H7 (cell line): ENCODE data around the gene NEK8. TPM values are rescaled to one million over a fixed set of nuclear protein-coding genes. Genes with fewer than 3 reads are reported as not detected.
A peak's percentile ranks its signal among the peaks of the same experiment; 100 is the strongest.
"Not testable (repeated sequence)": the region's sequence is repeated elsewhere in the genome, so short reads cannot be mapped to it uniquely, and the experiment has no call there.

Experiments
- DNase-seq: peaks from one replicate; pipeline ENCODE4 v3.0.0; 2012
- H3K27me3 ChIP-seq: 2 replicates; pipeline ENCODE4 v1.6.0; 2011; ENCODE audit warnings: mild to moderate bottlenecking, low read length; ENCODE audit not compliant: control insufficient read depth, insufficient read depth
- H3K36me3 ChIP-seq: replicated peaks from 2 replicates; pipeline ENCODE4 v1.5.1; 2011; ENCODE audit warnings: low read length; ENCODE audit not compliant: control insufficient read depth, insufficient read depth
- H3K4me3 ChIP-seq: 2 replicates; pipeline ENCODE4 v1.5.1; 2011; ENCODE audit warnings: low read depth, mild to moderate bottlenecking, control low read depth, low read length, moderate library complexity; ENCODE audit not compliant: insufficient read depth
- total RNA-seq: library from RNA; depleted of rRNA; stranded (reverse); fragments of >200 nt; shearing (Covaris generic); gene quantifications from 2 replicates; pipeline ENCODE4 v1.2.3, GENCODE V29; 2014

Gene NEK8
- total RNA-seq, 1 experiment from 2014 or later = 10.9 TPM

GRCh38 chr17:28751600-28752366, 23.2 kb downstream of the NEK8 start:
- H3K27me3 ChIP-seq = no peaks in the 10 kb centered on the region
- no peak for DNase-seq
- H3K36me3 ChIP-seq = peaks cover 35% of the 10 kb centered on the region
- H3K4me3 ChIP-seq = no peak overlapping the region

- no peaks in the 10 kb centered on the region for H3K27me3 ChIP-seq
These were observed 26.9 kb downstream of the NEK8 start for GRCh38 chr17:28755486-28755885.

GRCh38 chr17:28756049-28756804, 27.6 kb downstream of the NEK8 start:
- Histone ChIP-seq H3K36me3 (peaks cover 22% of the 10 kb centered on the region), H3K4me3 (no peak overlapping the region), H3K27me3 (no peaks in the 10 kb centered on the region)
- DNase-seq = no peak

More at GRCh38 chr17:28755486-28755885, 26.9 kb downstream of the NEK8 start:
- Histone ChIP-seq H3K4me3 (no peak overlapping the region), H3K36me3 (peaks cover 28% of the 10 kb centered on the region)
- no peak for DNase-seq

- no peak overlapping the region for H3K4me3 ChIP-seq
- peaks cover 22% of the 10 kb centered on the region for H3K36me3 ChIP-seq
- no peaks in the 10 kb centered on the region for H3K27me3 ChIP-seq
- DNase-seq = no peak
These were observed 30.0 kb downstream of the NEK8 start for GRCh38 chr17:28758411-28759121.

GRCh38 chr17:28759256-28759865, 30.8 kb downstream of the NEK8 start:
- Histone ChIP-seq H3K27me3 (no peaks in the 10 kb centered on the region), H3K36me3 (peaks cover 22% of the 10 kb centered on the region), H3K4me3 (no peak overlapping the region)
- DNase-seq = no peak

- H3K4me3 ChIP-seq = no peak overlapping the region
- peaks cover 23% of the 10 kb centered on the region for H3K36me3 ChIP-seq
- peak; percentile 79 for DNase-seq
- H3K27me3 ChIP-seq = no peaks in the 10 kb centered on the region
These were observed 32.3 kb downstream of the NEK8 start for GRCh38 chr17:28760601-28761562.

GRCh38 chr17:28763137-28763799, 34.7 kb downstream of the NEK8 start:
- Histone ChIP-seq H3K27me3 (no peaks in the 10 kb centered on the region), H3K36me3 (peaks cover 23% of the 10 kb centered on the region), H3K4me3 (no peak overlapping the region)
- DNase-seq = no peak

- H3K36me3 ChIP-seq = peaks cover 17% of the 10 kb centered on the region
- H3K27me3 ChIP-seq = no peaks in the 10 kb centered on the region
- peak; percentile 71 for DNase-seq
- H3K4me3 ChIP-seq = no peak overlapping the region
These were observed 35.2 kb downstream of the NEK8 start for GRCh38 chr17:28763804-28764266.

- no peaks in the 10 kb centered on the region for H3K27me3 ChIP-seq
- H3K4me3 ChIP-seq = no peak overlapping the region
- peaks cover 7% of the 10 kb centered on the region for H3K36me3 ChIP-seq
- DNase-seq = no peak
These were observed 36.5 kb downstream of the NEK8 start for GRCh38 chr17:28765038-28765437.

GRCh38 chr17:28773736-28774135, 45.1 kb downstream of the NEK8 start:
- no peaks in the 10 kb centered on the region for H3K36me3 ChIP-seq
- H3K4me3 ChIP-seq = no peak overlapping the region
- DNase-seq = no peak
- no peaks in the 10 kb centered on the region for H3K27me3 ChIP-seq

- DNase-seq = no peak
- Histone ChIP-seq H3K27me3 (no peaks in the 10 kb centered on the region), H3K36me3 (no peaks in the 10 kb centered on the region), H3K4me3 (no peak overlapping the region)
These were observed 45.6 kb downstream of the NEK8 start for GRCh38 chr17:28774206-28774605.

GRCh38 chr17:28777178-28777577, 48.6 kb downstream of the NEK8 start:
- Histone ChIP-seq H3K4me3 (no peak overlapping the region), H3K27me3 (no peaks in the 10 kb centered on the region), H3K36me3 (no peaks in the 10 kb centered on the region; the same call in 1 of the 2 replicates)
- DNase-seq = no peak

- not testable (repeated sequence) for DNase-seq, H3K27me3 ChIP-seq, H3K4me3 ChIP-seq, H3K36me3 ChIP-seq
These were observed 51.0 kb downstream of the NEK8 start for GRCh38 chr17:28779601-28780000.
